WTC11 (cell line): ENCODE measurements around the gene FLRT1.

Experiments used
- CTCF ChIP-seq: fragments of 200-600 bp; IDR thresholded peaks from 2 replicates; pipeline ENCODE4 v1.8.0; 2022; ENCODE audit warnings: antibody characterized with exemption
- FOXP1 ChIP-seq: sonication (generic); formaldehyde crosslinking; IDR thresholded peaks from 2 replicates; pipeline ENCODE4 v1.8.0; 2022; ENCODE audit warnings: missing genetic modification reagents, mild to moderate bottlenecking, moderate library complexity, borderline replicate concordance
- ZNF138 ChIP-seq: sonication (generic); formaldehyde crosslinking; conservative IDR thresholded peaks from 2 replicates; pipeline ENCODE4 v1.8.1; 2022; ENCODE audit warnings: mild to moderate bottlenecking, moderate library complexity, missing genetic modification reagents
- ZNF317 ChIP-seq: sonication (generic); formaldehyde crosslinking; IDR thresholded peaks from 2 replicates; pipeline ENCODE4 v1.8.1; 2023; ENCODE audit warnings: low read depth, mild to moderate bottlenecking, moderate library complexity, missing genetic modification reagents, borderline replicate concordance

GRCh38 chr11:64039012-64039665, 3.4 kb downstream of the FLRT1 start:
- TF ChIP-seq ZNF138 (CRISPR knock-in tag) (no peak), CTCF (no peak), FOXP1 (no peak), ZNF317 (no peak)
